Heart left ventricle (tissue), 16 donors: ENCODE data around the gene RNFT1. TPM values are rescaled to one million over a fixed set of nuclear protein-coding genes. Genes with fewer than 3 reads are reported as not detected.
A peak's percentile ranks its signal among the peaks of the same experiment; 100 is the strongest.

ENCODE experiments used
- ATAC-seq, 4 donors: fragments of 200-7000 bp; cut with Tn5 transposase; one replicate each; pipeline ENCODE4 v1.9.1; 2020 to 2022; ENCODE audit warnings: moderate library complexity in 4 of 4, mild to moderate bottlenecking in 3 of 4, moderate number of reproducible peaks in 1 of 4
- DNase-seq, 5 donors: peaks; one replicate each; pipeline ENCODE4 v3.0.0-alpha.2; 2020
- H3K27ac ChIP-seq, 12 donors: fragments of 200-600 bp; sonication (generic) in 4 of 12; one replicate each; pipeline versions ENCODE4 v1.5.0 to v1.8.0; 2016 to 2022; ENCODE audit warnings: mild to moderate bottlenecking in 2 of 12
- H3K27me3 ChIP-seq, 9 donors: fragments of 200-600 bp; sonication (generic) in 2 of 9; one replicate each; pipeline versions ENCODE4 v1.5.1 to v1.8.0; 2016 to 2022; ENCODE audit warnings: mild to moderate bottlenecking in 3 of 9
- H3K36me3 ChIP-seq, 9 donors: fragments of 200-600 bp; sonication (generic) in 2 of 9; one replicate each; pipeline versions ENCODE4 v1.5.0 to v1.8.0; 2018 to 2022; ENCODE audit warnings: mild to moderate bottlenecking in 2 of 9
- H3K4me1 ChIP-seq, 12 donors: fragments of 200-600 bp; sonication (generic) in 4 of 12; one replicate each; pipeline versions ENCODE4 v1.5.0 to v1.8.0; 2016 to 2022; ENCODE audit warnings: mild to moderate bottlenecking in 3 of 12
- H3K4me3 ChIP-seq, 12 donors: fragments of 200-600 bp; sonication (generic) in 4 of 12; one replicate each; pipeline versions ENCODE4 v1.5.0 to v1.8.0; 2017 to 2022; ENCODE audit warnings: mild to moderate bottlenecking in 9 of 12, moderate library complexity in 4 of 12
- H3K9me3 ChIP-seq, 12 donors: fragments of 200-600 bp; sonication (generic) in 4 of 12; one replicate each; pipeline versions ENCODE4 v1.5.0 to v1.8.0; 2016 to 2022; ENCODE audit warnings: mild to moderate bottlenecking in 1 of 12
- POLR2A ChIP-seq, 2 donors: fragments of 450-650 bp; IDR thresholded peaks; one replicate each; pipeline ENCODE4 v1.6.1; 2017; ENCODE audit warnings: antibody characterized with exemption in 2 of 2, mild to moderate bottlenecking in 2 of 2, moderate library complexity in 2 of 2
- WGBS, 4 donors: extraction: QIAGEN DNeasy Blood & Tissue Kit in 2 of 4; methylation state at CpG; one replicate each; pipeline versions ENCODE4 v1.1.5 to v1.1.7; 2013 to 2018; 5-methylcytosine and 5-hydroxymethylcytosine counted together
- intact Hi-C, 10 donors: fragments of 100-400 bp; cut with DNase I; formaldehyde crosslinking; loops; one replicate each; pipeline versions ENCODE4 v1.11.1 to v1.14.2; 2022
- polyA plus RNA-seq, 2 donors: library from polyadenylated mRNA; stranded (reverse); fragments of 200-250 nt; gene quantifications; one replicate each; pipeline ENCODE4 v1.2.3, GENCODE V29; 2013
- total RNA-seq, 9 donors: library from RNA; depleted of rRNA in 2 of 9; stranded (reverse); fragments of >200 nt in 2 of 9; fragmentation: NEBNext Ultra II Directional in 3 of 9; extraction: Animal tissue kit (Norgen Biotek cat#: 25700) in 3 of 9; gene quantifications; one replicate each; pipeline versions ENCODE4 v1.1.0 to v1.2.4, GENCODE V29; 2016 to 2023
- TF ChIP-seq, protein P1 (sequence below), 12 donors: fragments of 200-600 bp; sonication (generic) in 4 of 12; IDR thresholded peaks; one replicate each; pipeline versions ENCODE4 v1.5.0 to v1.8.0; 2018 to 2022; ENCODE audit warnings: antibody characterized with exemption in 12 of 12, mild to moderate bottlenecking in 5 of 12
- donor health status: ischemic (EF 13 %, LVEDD 7.1; RV severe dilation, severe dysfunction).
- donor health status: healthy with polysubstance abuse.
- donor health status: DM: no; HTN: yes; CAD: no.
- donor health status: DM: no; HTN: no; CAD: no.
- donor health status: ischemic (EF 25% LVEDD 6.9; RV normal size, moderate dysfunction).
- donor health status: ischemic (EF 25% LVEDD 5.7; RV mildly dilated, moderate dysfunction).
- donor health status: healthy.
- donor health status: DM: yes; HTN: yes; CAD: no.
- donor health status: ischemic (EF 35%, LVEDD 5.7; RV mildly dilated, moderate dysfunction).
- donor health status: nonischemic (EF 11% LVEDD 7.7; RV severe dilation, severe dysfunction).
- donor health status: DM: yes; HTN: yes; CAD: no.
- donor health status: PGD.
- donor health status: ischemic (EF 29% LVEDD 5.4; RV normal size, mild dysfunction).
- donor health status: nonischemic (EF 23%, LVEDD 6.1; RV moderate dilation, normal function).

RNFT1 gene
- total and polyA plus RNA-seq, 11 donors = 4.7 to 18.0 (median 9.4) TPM

DNA sequence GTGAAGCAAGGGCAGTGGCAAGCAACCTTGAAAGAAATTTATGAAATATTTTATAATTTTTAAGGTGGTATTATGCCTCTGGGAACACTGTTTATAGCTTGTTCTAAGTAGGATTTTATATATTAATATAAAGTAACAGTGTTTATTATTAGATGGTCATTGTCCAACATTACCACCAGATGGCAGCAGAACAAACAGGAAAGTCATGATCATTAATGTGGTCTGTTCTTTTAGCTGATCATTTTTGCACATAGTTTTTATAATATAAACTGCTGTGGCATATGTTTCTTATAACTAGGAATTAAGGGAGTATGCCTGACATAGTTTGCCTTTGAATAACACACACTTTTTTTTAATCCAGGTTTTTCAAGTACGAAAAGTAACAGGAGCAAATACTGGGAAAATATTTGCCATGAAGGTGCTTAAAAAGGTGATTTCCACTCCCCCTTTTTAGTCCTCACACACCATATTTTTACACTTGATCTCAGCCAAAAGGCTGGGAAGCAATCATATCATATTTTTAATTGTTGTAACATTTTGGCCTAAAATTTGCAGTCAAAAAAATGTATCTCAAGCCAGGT lies 50.2 kb downstream of the RNFT1 start:
- Histone ChIP-seq H3K4me1 (no peaks in the 10 kb centered on the region), H3K27me3 (no peaks in the 10 kb centered on the region), H3K9me3 (no peaks in the 10 kb centered on the region), H3K4me3 (no peak overlapping the region), H3K36me3 (peaks cover 2 to 90% (median 81%) of the 10 kb centered on the region in 9 donors), H3K27ac (no peak overlapping the region)
- 77 to 91% (median 86%) methylated on average over 1 of the region's 1 CpG for WGBS, 4 donors
- ATAC-seq (peak in 1 of 4 donors; percentile 46), DNase-seq (no peak)
- intact Hi-C loops = loop anchor here in 6 of 10 donors (5.0 to 10.0 kb wide), 3 partner anchors 50 to 123 kb away; partner anchors contain the start of gene RNFT1 (in 1 of the 6)
- no peak for TF ChIP-seq POLR2A (IDR thresholded peaks at IDR 0.05)
- TF ChIP-seq, protein P1, sequence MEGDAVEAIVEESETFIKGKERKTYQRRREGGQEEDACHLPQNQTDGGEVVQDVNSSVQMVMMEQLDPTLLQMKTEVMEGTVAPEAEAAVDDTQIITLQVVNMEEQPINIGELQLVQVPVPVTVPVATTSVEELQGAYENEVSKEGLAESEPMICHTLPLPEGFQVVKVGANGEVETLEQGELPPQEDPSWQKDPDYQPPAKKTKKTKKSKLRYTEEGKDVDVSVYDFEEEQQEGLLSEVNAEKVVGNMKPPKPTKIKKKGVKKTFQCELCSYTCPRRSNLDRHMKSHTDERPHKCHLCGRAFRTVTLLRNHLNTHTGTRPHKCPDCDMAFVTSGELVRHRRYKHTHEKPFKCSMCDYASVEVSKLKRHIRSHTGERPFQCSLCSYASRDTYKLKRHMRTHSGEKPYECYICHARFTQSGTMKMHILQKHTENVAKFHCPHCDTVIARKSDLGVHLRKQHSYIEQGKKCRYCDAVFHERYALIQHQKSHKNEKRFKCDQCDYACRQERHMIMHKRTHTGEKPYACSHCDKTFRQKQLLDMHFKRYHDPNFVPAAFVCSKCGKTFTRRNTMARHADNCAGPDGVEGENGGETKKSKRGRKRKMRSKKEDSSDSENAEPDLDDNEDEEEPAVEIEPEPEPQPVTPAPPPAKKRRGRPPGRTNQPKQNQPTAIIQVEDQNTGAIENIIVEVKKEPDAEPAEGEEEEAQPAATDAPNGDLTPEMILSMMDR (IDR thresholded peaks at IDR 0.05) = peak; percentile 48 to 75 (median 68)

DNA sequence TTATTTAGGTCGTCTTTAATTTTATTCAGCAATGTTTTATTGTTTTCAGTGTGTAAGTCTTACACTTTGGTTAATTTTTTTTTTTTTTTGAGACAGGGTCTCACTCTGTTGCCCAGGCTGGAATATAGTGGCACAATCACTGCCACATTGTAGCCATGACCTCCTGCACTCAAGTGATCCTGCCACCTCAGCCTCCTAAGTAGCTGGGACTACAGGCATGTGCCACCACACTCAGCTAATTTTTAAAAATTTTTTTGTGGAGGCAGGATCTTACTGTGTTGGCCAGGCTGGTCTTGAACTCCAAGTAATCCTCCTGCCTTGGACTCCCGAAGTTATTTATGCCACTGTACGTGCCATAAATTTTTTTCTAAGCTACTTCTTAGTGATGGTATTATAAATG lies 57.1 kb downstream of the RNFT1 start:
- H3K27me3 ChIP-seq = no peaks in the 10 kb centered on the region
- ATAC-seq = no peak
- H3K27ac ChIP-seq = no peak overlapping the region
- H3K36me3 ChIP-seq = peaks cover 0 to 34% (median 21%) of the 10 kb centered on the region in 9 donors
- intact Hi-C loops = loop anchor here in 1 of 10 donors (10.0 kb wide), 1 partner anchor 57 kb away; the partner anchor contains the start of gene RNFT1
- 90 to 96% (median 95%) methylated on average over 3 of the region's 3 CpGs for WGBS, 4 donors
- no peak overlapping the region for H3K4me3 ChIP-seq
- H3K4me1 ChIP-seq = no peaks in the 10 kb centered on the region
- no peaks in the 10 kb centered on the region for H3K9me3 ChIP-seq
- DNase-seq = no peak
- TF ChIP-seq, protein P1 (IDR thresholded peaks at IDR 0.05) = no peak
- TF ChIP-seq POLR2A (IDR thresholded peaks at IDR 0.05) = no peak

DNA sequence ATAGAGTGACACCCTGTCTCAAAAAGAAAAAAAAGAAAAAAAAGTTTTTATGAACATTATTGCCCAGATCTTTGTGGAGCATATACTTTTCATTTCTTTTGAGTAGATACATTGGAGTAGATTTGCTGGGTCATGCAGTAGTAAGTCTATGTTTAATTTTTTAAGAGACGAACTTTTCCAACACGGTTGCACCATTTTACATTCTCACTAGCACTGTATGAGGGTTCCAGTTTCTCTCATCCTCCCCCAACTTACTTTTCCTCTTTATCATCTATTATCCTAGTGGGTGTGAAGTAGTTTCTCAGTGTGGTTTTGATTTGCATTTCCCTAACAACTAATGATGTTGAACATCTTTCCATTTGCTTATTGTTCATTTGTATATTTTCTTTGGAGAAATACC lies 61.1 kb downstream of the RNFT1 start:
- H3K27me3 ChIP-seq = no peaks in the 10 kb centered on the region
- DNase-seq (no peak), ATAC-seq (no peak)
- peaks cover 0 to 13% (median 0%) of the 10 kb centered on the region in 12 donors for H3K4me1 ChIP-seq
- H3K27ac ChIP-seq = no peak overlapping the region
- no peaks in the 10 kb centered on the region for H3K9me3 ChIP-seq
- peaks cover 0 to 21% (median 5%) of the 10 kb centered on the region in 9 donors for H3K36me3 ChIP-seq
- no peak overlapping the region for H3K4me3 ChIP-seq
- 86 to 90% (median 88%) methylated on average over 2 of the region's 2 CpGs for WGBS, 4 donors
- TF ChIP-seq, protein P1 (IDR thresholded peaks at IDR 0.05) = no peak
- TF ChIP-seq POLR2A (IDR thresholded peaks at IDR 0.05) = no peak
- intact Hi-C loops = loop anchor here in 1 of 10 donors (10.0 kb wide), 1 partner anchor 61 kb away; the partner anchor contains the start of gene RNFT1

Other genes with a start within 250 kb of the RNFT1 start
- gene TUBD1, start 71.8 kb downstream of the RNFT1 start, total RNA-seq = 1 to 10 TPM; 3.7 to 8.5 (median 6.2) TPM
- gene TUBD1, start 71.8 kb downstream of the RNFT1 start, polyA plus RNA-seq = 1 to 10 TPM; 4.6 to 7.0 TPM
- 10 to 100 TPM; 13.5 to 29.4 (median 24.5) TPM for gene RPS6KB1, start 71.6 kb downstream of the RNFT1 start, total RNA-seq
- 10 to 100 TPM in 1 of 2 donors, 1 to 10 TPM in 1; 7.8 to 11.6 TPM for gene RPS6KB1, start 71.6 kb downstream of the RNFT1 start, polyA plus RNA-seq
- 10 to 100 TPM in 8 of 9 donors, 1 to 10 TPM in 1; 9.3 to 17.8 (median 12.4) TPM for gene HEATR6, start 114.2 kb upstream of the RNFT1 start, total RNA-seq
- 1 to 10 TPM; 5.7 to 8.7 TPM for gene HEATR6, start 114.2 kb upstream of the RNFT1 start, polyA plus RNA-seq
- gene CA4, start 185.2 kb upstream of the RNFT1 start, total RNA-seq = 10 to 100 TPM; 12.4 to 20.4 (median 17.1) TPM
- 10 to 100 TPM; 21.0 to 54.0 TPM for gene CA4, start 185.2 kb upstream of the RNFT1 start, polyA plus RNA-seq